H9 (cell line): ENCODE data around the gene IRF2. TPM values are rescaled to one million over a fixed set of nuclear protein-coding genes. Genes with fewer than 3 reads are reported as not detected.

Experiments used
- DNase-seq: peaks from one replicate; pipeline ENCODE4 v3.0.0-alpha.2; 2017
- H2AFZ ChIP-seq: one replicate; pipeline ENCODE4 v1.6.1; 2013; ENCODE audit warnings: mild to moderate bottlenecking, low read length, control low read depth, moderate library complexity
- H2AK5ac ChIP-seq: 2 replicates; pipeline ENCODE4 v1.6.1; 2013; ENCODE audit warnings: low read length, control low read depth, mixed read lengths; ENCODE audit not compliant: insufficient read length
- H2BK120ac ChIP-seq: one replicate; pipeline ENCODE4 v1.6.1; 2013; ENCODE audit warnings: low read depth, mild to moderate bottlenecking, low read length, control low read depth, inconsistent platforms; ENCODE audit not compliant: poor library complexity, severe bottlenecking
- H2BK12ac ChIP-seq: 2 replicates; pipeline ENCODE4 v1.6.1; 2013; ENCODE audit warnings: low read length, control low read depth, mixed read lengths, low read depth; ENCODE audit not compliant: insufficient read length
- H2BK15ac ChIP-seq: 2 replicates; pipeline ENCODE4 v1.6.1; 2013; ENCODE audit warnings: low read depth, low read length, control low read depth
- H2BK20ac ChIP-seq: one replicate; pipeline ENCODE4 v1.6.1; 2013; ENCODE audit warnings: low read depth, mild to moderate bottlenecking, low read length, control low read depth, inconsistent platforms; ENCODE audit not compliant: poor library complexity, severe bottlenecking
- H2BK5ac ChIP-seq: 2 replicates; pipeline ENCODE4 v1.6.1; 2013; ENCODE audit warnings: low read length, control low read depth, mixed read lengths; ENCODE audit not compliant: insufficient read length
- H3K14ac ChIP-seq: 2 replicates; pipeline ENCODE4 v1.6.1; 2013; ENCODE audit warnings: low read length, control low read depth; ENCODE audit not compliant: insufficient read depth
- H3K18ac ChIP-seq: 2 replicates; pipeline ENCODE4 v1.6.1; 2013; ENCODE audit warnings: low read depth, mild to moderate bottlenecking, mixed read lengths, low read length, control low read depth; ENCODE audit not compliant: insufficient read length
- H3K23ac ChIP-seq: 2 replicates; pipeline ENCODE4 v1.6.1; 2013; ENCODE audit warnings: low read length, control low read depth, mixed read lengths, low read depth; ENCODE audit not compliant: insufficient read length
- H3K23me2 ChIP-seq: 2 replicates; pipeline ENCODE4 v1.6.1; 2013; ENCODE audit warnings: low read depth, mild to moderate bottlenecking, mixed read lengths, low read length, control low read depth; ENCODE audit not compliant: insufficient read length, poor library complexity, severe bottlenecking
- H3K27ac ChIP-seq: 2 replicates; pipeline ENCODE4 v1.5.1; 2013; ENCODE audit warnings: low read length, control low read depth, mixed read lengths, low read depth; ENCODE audit not compliant: insufficient read length
- H3K27me3 ChIP-seq: 2 replicates; pipeline ENCODE4 v1.6.1; 2013; ENCODE audit warnings: low read length, control low read depth, inconsistent platforms; ENCODE audit not compliant: insufficient read depth
- H3K4ac ChIP-seq: 2 replicates; pipeline ENCODE4 v1.6.1; 2013; ENCODE audit warnings: low read depth, mild to moderate bottlenecking, control low read depth, inconsistent platforms, low read length, moderate library complexity
- H3K4me1 ChIP-seq: 2 replicates; pipeline ENCODE4 v1.6.1; 2013; ENCODE audit warnings: low read length, control low read depth, inconsistent platforms; ENCODE audit not compliant: insufficient read depth
- H3K4me2 ChIP-seq: 2 replicates; pipeline ENCODE4 v1.6.1; 2013; ENCODE audit warnings: low read length, control low read depth, mixed read lengths; ENCODE audit not compliant: insufficient read length, insufficient read depth
- H3K56ac ChIP-seq: 2 replicates; pipeline ENCODE4 v1.6.1; 2013; ENCODE audit warnings: low read depth, mild to moderate bottlenecking, mixed read lengths, low read length, control low read depth; ENCODE audit not compliant: insufficient read length
- H3K79me1 ChIP-seq: 2 replicates; pipeline ENCODE4 v1.6.1; 2013; ENCODE audit warnings: low read depth, mild to moderate bottlenecking, moderate library complexity, low read length, control low read depth, inconsistent platforms; ENCODE audit not compliant: insufficient read depth, poor library complexity, severe bottlenecking
- H3K79me2 ChIP-seq: 2 replicates; pipeline ENCODE4 v1.6.1; 2013; ENCODE audit warnings: low read length, control low read depth, inconsistent platforms; ENCODE audit not compliant: insufficient read depth
- H3K9ac ChIP-seq: 2 replicates; pipeline ENCODE4 v1.6.1; 2013; ENCODE audit warnings: low read length, control low read depth, mixed read lengths; ENCODE audit not compliant: insufficient read length; ENCODE audit errors: extremely low read depth
- H3K9me3 ChIP-seq: one replicate; pipeline ENCODE4 v1.6.1; 2013; ENCODE audit warnings: low read depth, low read length, inconsistent platforms; ENCODE audit not compliant: control insufficient read depth
- H3T11ph ChIP-seq: one replicate; pipeline ENCODE4 v1.6.1; 2013; ENCODE audit warnings: mild to moderate bottlenecking, low read length, control low read depth, inconsistent platforms
- H4K20me1 ChIP-seq: one replicate; pipeline ENCODE4 v1.6.1; 2013; ENCODE audit not compliant: control insufficient read depth, insufficient read length, insufficient read depth
- H4K5ac ChIP-seq: 2 replicates; pipeline ENCODE4 v1.6.1; 2013; ENCODE audit warnings: low read depth, mild to moderate bottlenecking, mixed read lengths, low read length, control low read depth; ENCODE audit not compliant: insufficient read length
- H4K8ac ChIP-seq: replicated peaks from 2 replicates; pipeline ENCODE4 v1.6.1; 2013; ENCODE audit warnings: low read length, control low read depth, mixed read lengths, low read depth; ENCODE audit not compliant: insufficient read length
- H4K91ac ChIP-seq: 2 replicates; pipeline ENCODE4 v1.6.1; 2013; ENCODE audit warnings: low read depth, mild to moderate bottlenecking, moderate library complexity, mixed read lengths, low read length, control low read depth; ENCODE audit not compliant: insufficient read length
- H3K27ac Mint-ChIP-seq, 3 experiments: 2 replicates in 2 of 3; 3 replicates in 1 of 3; pipeline ENCODE4 v1.8.0; 2020 to 2021; ENCODE audit warnings: mixed read lengths in 3 of 3, mild to moderate bottlenecking in 1 of 3, moderate library complexity in 1 of 3
- H3K27me3 Mint-ChIP-seq: 2 replicates; pipeline ENCODE4 v1.8.0; 2021; ENCODE audit warnings: low read depth, mild to moderate bottlenecking, moderate library complexity, mixed read lengths
- H3K36me3 Mint-ChIP-seq, 3 experiments: 2 replicates in 2 of 3; 3 replicates in 1 of 3; pipeline ENCODE4 v1.8.0; 2020 to 2021; ENCODE audit warnings: low read depth in 3 of 3, mixed read lengths in 3 of 3; ENCODE audit not compliant: insufficient read depth in 1 of 3
- H3K4me1 Mint-ChIP-seq, 2 experiments: 2 replicates each; pipeline ENCODE4 v1.8.0; 2020; ENCODE audit warnings: mixed read lengths in 2 of 2
- H3K4me3 Mint-ChIP-seq, 2 experiments: 2 replicates in 1 of 2; 3 replicates in 1 of 2; pipeline ENCODE4 v1.8.0; 2020 to 2021; ENCODE audit warnings: mild to moderate bottlenecking in 2 of 2, mixed read lengths in 2 of 2, moderate library complexity in 1 of 2
- H3K9me3 Mint-ChIP-seq, 2 experiments: 2 replicates in 1 of 2; 3 replicates in 1 of 2; pipeline ENCODE4 v1.8.0; 2020; ENCODE audit warnings: mild to moderate bottlenecking in 2 of 2, mixed read lengths in 2 of 2, moderate library complexity in 1 of 2
- WGBS: extraction: QIAGEN DNeasy Blood & Tissue Kit; methylation state at CpG from one replicate; pipeline ENCODE4 v1.1.7; 2013; ENCODE audit warnings: missing lambda C conversion rate, low lambda C conversion rate, mixed read lengths; ENCODE audit not compliant: insufficient read length; ENCODE audit errors: extremely low coverage; 5-methylcytosine and 5-hydroxymethylcytosine counted together
- total RNA-seq: library from RNA; stranded (reverse); gene quantifications from 2 replicates; pipeline ENCODE4 v1.2.1, GENCODE V29; 2021
- TF ChIP-seq, protein P1 (sequence below): fragments of 200-600 bp; sonication (generic); conservative IDR thresholded peaks from 3 replicates; pipeline ENCODE4 v1.8.0; 2021; ENCODE audit warnings: antibody characterized with exemption, mild to moderate bottlenecking

Gene IRF2
- total RNA-seq, 1 experiment from 2014 or later: 13.5 TPM

DNA sequence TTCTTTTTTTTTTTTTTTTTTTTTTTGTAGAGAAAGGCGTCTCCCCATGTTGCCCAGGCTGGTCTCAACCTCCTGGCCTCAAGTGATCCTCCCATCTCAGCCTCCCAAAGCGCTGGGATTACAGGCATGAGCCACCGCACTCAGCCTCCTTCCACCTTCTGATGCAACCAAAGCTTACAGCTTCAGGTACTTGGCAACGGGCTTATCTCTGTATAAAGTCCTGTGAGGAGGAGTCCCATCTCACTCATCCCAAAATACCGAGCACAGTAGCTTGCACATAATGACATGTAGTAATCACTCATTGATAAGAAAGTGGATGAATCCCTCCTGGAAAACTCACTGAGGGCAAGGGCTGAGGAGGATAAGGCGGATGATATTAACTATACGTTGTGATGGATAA lies 19.1 kb downstream of the IRF2 start:
- no peak overlapping the region for H2AFZ ChIP-seq
- no peak overlapping the region for H3K56ac ChIP-seq
- no peak overlapping the region for H4K5ac ChIP-seq
- peaks cover 7% of the 10 kb centered on the region; the same call in 1 of the 2 replicates for H3K79me2 ChIP-seq
- Mint-ChIP-seq H3K4me3 (no peak overlapping the region; a peak in 1 of 5 replicates), H3K4me1 (peaks cover 41 to 53% of the 10 kb centered on the region in 2 experiments), H3K27ac (no peak overlapping the region; a peak in 1 of 7 replicates), H3K36me3 (peaks cover 0 to 8% (median 2%) of the 10 kb centered on the region in 3 experiments; a peak in 2 of 7 replicates), H3K27me3 (no peaks in the 10 kb centered on the region), H3K9me3 (no peaks in the 10 kb centered on the region)
- H4K91ac ChIP-seq: no peak overlapping the region
- no CpG with 5 or more reads among the region's 7 CpGs for WGBS
- H3K79me1 ChIP-seq: peaks cover 6% of the 10 kb centered on the region
- H2BK5ac ChIP-seq: no peak overlapping the region
- H3K18ac ChIP-seq: no peak overlapping the region
- no peak overlapping the region for H3T11ph ChIP-seq
- DNase-seq: no peak
- H4K20me1 ChIP-seq: no peaks in the 10 kb centered on the region
- no peaks in the 10 kb centered on the region for H3K23me2 ChIP-seq
- H3K23ac ChIP-seq: no peak overlapping the region
- no peak overlapping the region for H2BK12ac ChIP-seq
- H3K4ac ChIP-seq: no peak overlapping the region
- no peak overlapping the region for H3K27ac ChIP-seq
- H2BK20ac ChIP-seq: no peak overlapping the region
- H2AK5ac ChIP-seq: no peak overlapping the region
- no peaks in the 10 kb centered on the region for H3K27me3 ChIP-seq
- H2BK120ac ChIP-seq: no peak overlapping the region
- H3K9ac ChIP-seq: no peak overlapping the region
- no peaks in the 10 kb centered on the region for H3K9me3 ChIP-seq
- no peak overlapping the region for H2BK15ac ChIP-seq
- H3K14ac ChIP-seq: no peak overlapping the region
- H4K8ac ChIP-seq: no peak overlapping the region
- peaks cover 14% of the 10 kb centered on the region for H3K4me1 ChIP-seq
- TF ChIP-seq, protein P1, sequence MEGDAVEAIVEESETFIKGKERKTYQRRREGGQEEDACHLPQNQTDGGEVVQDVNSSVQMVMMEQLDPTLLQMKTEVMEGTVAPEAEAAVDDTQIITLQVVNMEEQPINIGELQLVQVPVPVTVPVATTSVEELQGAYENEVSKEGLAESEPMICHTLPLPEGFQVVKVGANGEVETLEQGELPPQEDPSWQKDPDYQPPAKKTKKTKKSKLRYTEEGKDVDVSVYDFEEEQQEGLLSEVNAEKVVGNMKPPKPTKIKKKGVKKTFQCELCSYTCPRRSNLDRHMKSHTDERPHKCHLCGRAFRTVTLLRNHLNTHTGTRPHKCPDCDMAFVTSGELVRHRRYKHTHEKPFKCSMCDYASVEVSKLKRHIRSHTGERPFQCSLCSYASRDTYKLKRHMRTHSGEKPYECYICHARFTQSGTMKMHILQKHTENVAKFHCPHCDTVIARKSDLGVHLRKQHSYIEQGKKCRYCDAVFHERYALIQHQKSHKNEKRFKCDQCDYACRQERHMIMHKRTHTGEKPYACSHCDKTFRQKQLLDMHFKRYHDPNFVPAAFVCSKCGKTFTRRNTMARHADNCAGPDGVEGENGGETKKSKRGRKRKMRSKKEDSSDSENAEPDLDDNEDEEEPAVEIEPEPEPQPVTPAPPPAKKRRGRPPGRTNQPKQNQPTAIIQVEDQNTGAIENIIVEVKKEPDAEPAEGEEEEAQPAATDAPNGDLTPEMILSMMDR: no peak
- no peak overlapping the region for H3K4me2 ChIP-seq
